ENCODE data around the gene EXOC3L4.

The EXOC3L4 gene

DNA sequence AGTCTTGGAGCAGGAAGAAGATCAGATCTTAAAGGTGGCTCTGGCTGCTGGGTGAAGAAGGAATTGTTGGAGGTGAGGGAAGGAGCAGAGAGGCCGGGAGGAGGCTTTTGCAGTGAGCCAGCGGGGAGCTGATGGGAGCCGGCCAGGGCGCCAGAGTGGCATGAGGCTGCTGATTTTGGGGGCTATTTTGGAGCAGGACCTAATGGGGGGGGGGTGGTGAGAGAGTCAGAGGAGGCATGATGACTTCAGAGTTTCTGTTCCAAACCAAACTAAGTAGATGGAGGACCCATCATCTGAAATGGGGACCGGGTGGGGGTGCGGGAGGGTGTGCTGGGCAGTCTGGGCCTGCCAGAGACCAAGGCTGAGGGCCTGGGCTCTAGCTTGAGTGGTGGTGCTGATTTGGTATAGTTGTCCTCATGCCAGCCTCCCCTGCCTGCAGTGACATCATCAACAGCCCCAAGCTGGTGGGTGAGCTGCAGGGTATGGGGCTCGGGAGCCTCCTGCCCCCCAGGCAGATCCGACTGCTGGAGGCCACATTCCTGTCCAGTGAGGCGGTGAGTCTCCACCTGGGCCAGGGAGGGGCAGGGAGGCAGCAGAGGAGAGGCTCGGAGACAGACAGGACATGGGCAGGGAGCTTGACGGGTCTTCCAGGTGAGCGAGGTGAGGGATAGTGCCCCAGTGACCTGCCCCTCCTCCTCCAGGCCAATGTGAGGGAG is 34.9 kb downstream of the EXOC3L4 start:
- Histone ChIP-seq H3K27me3 (ENCODE audit: low read depth) (no peaks in the 10 kb centered on the region), H3K4me1 (0 out of 2 replicates have a peak, but pooled peaks cover under 1% of the 10 kb centered on the region), H3K9me3 (no peaks in the 10 kb centered on the region), H3K4me3 (no peak overlapping the region), H3K36me3 (replicated peaks) (peaks cover 5% of the 10 kb centered on the region)
- in situ Hi-C loops (cut with MboI; ENCODE audit: low sequenced_read_pairs), result no loop called here
- DNase-seq (ENCODE audit: low spot score in 2 of 2), result no peak

DNA sequence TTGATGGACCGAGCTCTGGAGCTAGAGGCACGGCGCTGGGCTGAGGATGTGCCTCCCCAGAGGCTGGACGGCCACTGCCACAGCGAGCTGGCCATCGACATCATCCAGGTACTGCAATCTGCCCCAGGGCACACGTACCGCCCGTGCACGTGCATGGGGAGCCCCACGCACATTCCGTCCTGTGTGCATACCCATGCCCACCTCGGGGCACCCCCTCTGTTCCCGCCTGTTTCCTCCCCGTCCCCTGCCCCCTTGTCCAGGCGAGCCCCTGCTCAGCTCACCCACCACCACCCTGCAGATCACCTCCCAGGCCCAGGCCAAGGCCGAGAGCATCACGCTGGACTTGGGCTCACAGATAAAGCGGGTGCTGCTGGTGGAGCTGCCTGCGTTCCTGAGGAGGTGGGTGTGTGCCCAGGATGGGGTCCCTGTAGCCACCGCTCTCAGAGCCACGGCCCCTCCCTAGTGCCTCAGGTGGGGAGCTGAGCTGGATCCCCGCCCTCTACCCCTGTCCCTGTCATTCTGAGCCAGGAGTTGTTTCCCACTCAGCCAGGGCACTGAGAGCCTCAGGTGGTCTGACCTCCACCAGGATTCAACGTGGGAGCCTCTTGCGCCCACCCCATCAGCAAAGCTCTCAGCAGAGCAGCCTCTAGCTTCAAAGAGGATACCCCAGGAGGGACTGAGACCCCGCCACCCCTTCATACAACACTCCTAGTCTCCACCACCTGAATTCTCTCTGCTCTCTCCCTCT is 35.7 kb downstream of the EXOC3L4 start:
- H3K4me1 ChIP-seq, result no peaks in the 10 kb centered on the region
- H3K27me3 ChIP-seq (ENCODE audit: low read depth), result no peaks in the 10 kb centered on the region
- no peak overlapping the region for H3K4me3 ChIP-seq
- in situ Hi-C loops (cut with MboI; ENCODE audit: low sequenced_read_pairs), result no loop called here
- H3K36me3 ChIP-seq (replicated peaks), result peaks cover 5% of the 10 kb centered on the region
- no peak for DNase-seq (ENCODE audit: low spot score in 2 of 2)
- no peaks in the 10 kb centered on the region for H3K9me3 ChIP-seq

DNA sequence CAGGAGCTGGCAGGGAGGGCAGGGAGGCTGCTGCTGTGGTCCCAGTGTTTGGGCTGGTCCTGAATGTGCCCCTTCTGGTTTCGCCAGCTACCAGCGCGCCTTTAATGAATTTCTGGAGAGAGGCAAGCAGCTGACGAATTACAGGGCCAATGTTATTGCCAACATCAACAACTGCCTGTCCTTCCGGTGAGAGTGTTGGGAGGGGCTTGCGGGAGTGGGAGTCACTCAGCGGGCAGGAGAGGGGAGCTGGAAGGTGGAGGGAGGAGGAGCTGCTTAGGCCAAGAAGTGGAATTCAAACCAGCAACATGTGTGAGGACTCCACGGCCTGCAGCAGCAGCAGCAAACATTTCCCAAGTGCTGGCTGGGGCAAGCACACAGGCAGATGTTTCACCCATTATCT is 36.4 kb downstream of the EXOC3L4 start:
- H3K4me1 ChIP-seq, result no peaks in the 10 kb centered on the region
- in situ Hi-C loops (cut with MboI; ENCODE audit: low sequenced_read_pairs), result no loop called here
- peaks cover 5% of the 10 kb centered on the region for H3K36me3 ChIP-seq (replicated peaks)
- H3K27me3 ChIP-seq (ENCODE audit: low read depth), result no peaks in the 10 kb centered on the region
- DNase-seq (ENCODE audit: low spot score in 2 of 2), result no peak
- no peaks in the 10 kb centered on the region for H3K9me3 ChIP-seq
- no peak overlapping the region for H3K4me3 ChIP-seq

DNA sequence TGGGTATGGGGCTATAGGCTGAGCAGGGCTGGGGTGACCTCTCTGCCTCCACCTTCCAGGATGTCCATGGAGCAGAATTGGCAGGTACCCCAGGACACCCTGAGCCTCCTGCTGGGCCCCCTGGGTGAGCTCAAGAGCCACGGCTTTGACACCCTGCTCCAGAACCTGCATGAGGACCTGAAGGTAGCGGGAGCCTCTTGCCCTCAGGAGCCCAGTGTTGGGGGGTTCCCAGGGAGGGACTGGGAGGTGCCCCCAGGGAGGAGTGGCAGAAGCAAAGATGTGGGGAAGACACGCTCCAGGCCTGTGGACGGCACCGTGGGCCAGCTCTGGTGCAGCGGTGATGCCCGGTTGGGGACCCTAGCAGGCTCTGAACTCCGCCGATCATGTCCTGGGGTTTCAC is 37.1 kb downstream of the EXOC3L4 start:
- Histone ChIP-seq H3K9me3 (no peaks in the 10 kb centered on the region), H3K36me3 (replicated peaks) (peaks cover 5% of the 10 kb centered on the region), H3K4me1 (no peaks in the 10 kb centered on the region), H3K27me3 (ENCODE audit: low read depth) (no peaks in the 10 kb centered on the region), H3K4me3 (no peak overlapping the region)
- in situ Hi-C loops (cut with MboI; ENCODE audit: low sequenced_read_pairs), result no loop called here
- DNase-seq (ENCODE audit: low spot score in 2 of 2), result no peak

DNA sequence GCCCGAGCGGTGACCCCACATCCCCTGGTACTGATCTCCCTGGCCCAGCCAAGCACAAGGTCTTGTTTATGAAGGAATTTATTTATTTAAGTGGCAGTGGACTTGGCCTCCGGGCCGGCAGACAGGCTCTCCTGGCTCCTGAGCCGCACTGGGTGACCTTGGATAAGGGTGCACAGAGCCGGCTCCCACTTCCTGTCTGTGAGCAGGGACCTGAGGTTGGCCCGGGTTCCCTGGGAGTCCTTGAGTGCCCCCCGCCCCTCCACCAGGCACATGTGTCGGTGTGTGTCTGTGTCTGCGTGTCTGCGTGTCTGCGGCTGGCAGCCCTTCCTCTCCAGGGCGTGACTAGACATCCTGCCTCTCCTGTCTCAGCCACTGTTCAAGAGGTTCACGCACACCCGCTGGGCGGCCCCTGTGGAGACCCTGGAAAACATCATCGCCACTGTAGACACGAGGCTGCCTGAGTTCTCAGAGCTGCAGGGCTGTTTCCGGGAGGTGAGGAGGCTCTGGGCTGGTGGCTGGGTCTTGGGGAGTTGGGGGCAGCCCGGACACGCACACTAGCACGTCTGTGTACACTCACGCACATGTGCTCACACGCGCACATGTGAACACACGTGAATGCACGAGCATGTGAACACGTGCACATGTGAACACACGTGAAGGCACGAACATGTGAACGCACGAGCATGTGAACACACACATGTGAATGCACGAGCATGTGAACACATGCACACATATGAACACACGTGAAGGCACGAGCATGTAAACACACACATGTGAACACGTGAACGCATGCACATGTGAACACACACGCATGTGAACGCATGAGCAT is 38.1 kb downstream of the EXOC3L4 start:
- in situ Hi-C loops (cut with MboI; ENCODE audit: low sequenced_read_pairs), result no loop called here

DNA sequence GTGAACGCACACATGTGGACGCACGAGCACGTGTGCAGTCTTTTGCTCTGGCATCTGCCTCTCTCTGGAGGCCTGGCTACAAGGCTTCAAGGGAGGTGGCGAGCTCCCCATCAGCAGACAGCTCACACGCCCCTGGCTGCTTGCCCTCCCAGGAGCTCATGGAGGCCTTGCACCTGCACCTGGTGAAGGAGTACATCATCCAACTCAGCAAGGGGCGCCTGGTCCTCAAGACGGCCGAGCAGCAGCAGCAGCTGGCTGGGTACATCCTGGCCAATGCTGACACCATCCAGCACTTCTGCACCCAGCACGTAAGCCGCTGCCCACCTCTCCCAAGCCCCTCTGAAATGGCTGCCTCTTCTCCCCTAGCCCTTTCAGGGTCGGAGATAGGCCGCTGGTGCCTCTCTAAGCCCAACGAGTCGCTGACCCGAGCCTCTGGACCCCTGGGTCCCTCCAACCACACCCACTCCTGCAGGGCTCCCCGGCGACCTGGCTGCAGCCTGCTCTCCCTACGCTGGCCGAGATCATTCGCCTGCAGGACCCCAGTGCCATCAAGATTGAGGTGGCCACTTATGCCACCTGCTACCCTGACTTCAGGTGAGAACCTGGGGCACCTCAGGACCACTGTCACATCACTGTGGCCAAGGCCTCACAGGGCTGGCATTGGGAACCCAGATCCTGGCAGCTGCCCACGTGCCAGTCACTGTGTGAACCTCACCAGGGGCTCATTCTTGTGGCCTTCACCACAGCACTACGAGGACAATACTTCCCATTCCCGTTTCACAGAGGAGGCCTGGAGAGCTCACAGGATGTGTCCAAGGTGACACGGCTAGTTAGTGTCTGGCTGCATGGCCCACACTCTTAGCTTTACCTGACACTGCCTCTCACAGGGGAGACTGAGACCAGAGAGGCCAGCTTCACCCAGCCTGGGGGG is 39.0 kb downstream of the EXOC3L4 start:
- H3K9me3 ChIP-seq, result no peaks in the 10 kb centered on the region
- H3K4me3 ChIP-seq, result no peak overlapping the region
- in situ Hi-C loops (cut with MboI; ENCODE audit: low sequenced_read_pairs), result no loop called here
- DNase-seq (ENCODE audit: low spot score in 2 of 2), result no peak
- peaks cover 5% of the 10 kb centered on the region for H3K36me3 ChIP-seq (replicated peaks)
- no peaks in the 10 kb centered on the region for H3K4me1 ChIP-seq
- H3K27me3 ChIP-seq (ENCODE audit: low read depth), result no peaks in the 10 kb centered on the region

More for the DNA sequence above, 38.1 kb downstream of the EXOC3L4 start:
- H3K36me3 ChIP-seq (replicated peaks), result peaks cover 5% of the 10 kb centered on the region
- H3K9me3 ChIP-seq, result no peaks in the 10 kb centered on the region
- DNase-seq (ENCODE audit: low spot score in 2 of 2), result no peak
- H3K4me3 ChIP-seq, result no peak overlapping the region
- H3K27me3 ChIP-seq (ENCODE audit: low read depth), result no peaks in the 10 kb centered on the region
- no peaks in the 10 kb centered on the region for H3K4me1 ChIP-seq

DNA sequence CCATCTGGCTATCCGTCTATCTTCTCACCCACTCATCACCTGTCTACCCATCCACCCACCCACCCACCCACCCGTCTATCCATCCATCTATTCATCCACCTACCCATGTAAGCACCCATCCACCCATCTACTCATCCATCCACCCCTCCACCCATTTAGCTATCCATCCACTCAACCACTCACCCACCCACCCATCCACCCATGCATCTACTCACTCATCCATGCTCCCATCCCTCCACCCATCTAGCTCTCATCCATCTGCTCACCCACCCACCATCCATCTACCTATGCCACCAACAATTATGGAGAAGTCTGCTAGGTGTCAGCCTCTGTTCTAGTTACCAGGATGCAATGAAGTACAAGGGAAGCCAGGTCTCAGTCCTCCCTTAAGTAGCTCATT is 39.9 kb downstream of the EXOC3L4 start:
- H3K4me3 ChIP-seq, result no peak overlapping the region
- H3K4me1 ChIP-seq, result no peaks in the 10 kb centered on the region
- in situ Hi-C loops (cut with MboI; ENCODE audit: low sequenced_read_pairs), result no loop called here
- no peaks in the 10 kb centered on the region for H3K9me3 ChIP-seq
- H3K36me3 ChIP-seq (replicated peaks), result peaks cover 5% of the 10 kb centered on the region
- no peaks in the 10 kb centered on the region for H3K27me3 ChIP-seq (ENCODE audit: low read depth)
- no peak for DNase-seq (ENCODE audit: low spot score in 2 of 2)

DNA sequence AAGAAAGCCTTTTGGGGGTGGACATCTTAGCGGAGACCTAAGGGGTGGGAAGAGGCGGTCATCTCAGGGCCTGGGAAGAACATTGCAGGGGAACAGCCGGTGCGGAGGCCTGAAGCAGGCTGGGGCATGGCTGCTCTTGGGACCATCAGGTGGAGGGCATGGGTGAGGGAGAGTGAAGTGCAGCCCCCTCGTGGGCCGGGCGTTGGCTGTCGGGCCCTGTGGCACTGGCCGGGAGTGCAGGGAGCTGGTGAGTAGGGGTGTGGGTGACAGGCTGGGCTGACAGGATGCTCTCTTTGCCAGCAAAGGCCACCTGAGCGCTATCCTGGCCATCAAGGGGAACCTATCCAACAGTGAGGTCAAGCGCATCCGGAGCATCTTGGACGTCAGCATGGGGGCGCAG is 40.4 kb downstream of the EXOC3L4 start:
- H3K9me3 ChIP-seq, result no peaks in the 10 kb centered on the region
- in situ Hi-C loops (cut with MboI; ENCODE audit: low sequenced_read_pairs), result no loop called here
- no peaks in the 10 kb centered on the region for H3K4me1 ChIP-seq
- no peak overlapping the region for H3K4me3 ChIP-seq
- no peaks in the 10 kb centered on the region for H3K27me3 ChIP-seq (ENCODE audit: low read depth)
- H3K36me3 ChIP-seq (replicated peaks), result peaks cover 5% of the 10 kb centered on the region
- no peak for DNase-seq (ENCODE audit: low spot score in 2 of 2)

DNA sequence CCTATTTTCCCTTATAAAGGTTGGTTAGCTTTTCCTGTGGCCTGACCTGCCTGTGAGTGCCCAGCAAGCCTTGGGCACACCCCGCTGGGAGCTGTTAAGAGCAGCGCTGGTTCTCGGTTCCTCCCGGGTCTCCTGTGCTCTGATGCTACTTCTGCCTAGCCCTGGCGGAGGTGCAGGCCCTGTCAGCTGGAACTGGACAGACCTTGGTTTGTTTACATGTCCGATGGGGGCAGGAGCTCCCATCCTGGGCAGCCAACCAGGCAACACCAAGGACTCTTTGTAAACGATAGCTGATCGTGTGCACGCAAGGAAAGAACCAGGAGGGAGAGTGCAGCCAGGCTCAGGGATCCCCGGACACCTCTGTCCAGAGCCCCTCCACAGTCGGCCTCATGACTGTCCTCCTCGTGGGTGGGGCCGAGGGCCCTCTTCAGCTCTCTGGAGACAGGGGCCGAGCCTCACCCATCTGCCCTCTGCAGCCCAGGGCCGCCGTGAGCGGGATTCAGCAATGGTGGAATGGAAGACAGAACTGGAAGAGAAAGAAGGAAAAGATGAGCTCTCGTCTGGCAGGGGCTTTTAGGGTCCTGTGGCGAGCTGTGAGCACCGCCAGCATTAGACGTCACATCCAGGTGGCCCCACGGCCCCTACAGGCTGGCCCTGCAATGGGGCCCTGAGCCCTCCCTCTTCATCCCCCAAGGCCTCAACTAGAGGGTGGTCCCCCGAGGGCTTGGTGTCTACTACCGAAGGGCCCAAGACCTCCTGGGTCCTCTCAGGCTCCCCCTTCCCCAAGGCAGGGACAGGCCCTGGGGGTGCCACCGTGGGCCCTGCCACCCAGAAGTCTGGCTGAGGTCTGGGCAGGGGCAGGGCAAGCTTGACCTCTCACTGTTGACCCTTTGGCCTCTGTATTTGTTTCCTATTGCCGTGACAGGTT is 41.1 kb downstream of the EXOC3L4 start:
- Histone ChIP-seq H3K4me3 (no peak overlapping the region), H3K27me3 (ENCODE audit: low read depth) (no peaks in the 10 kb centered on the region), H3K4me1 (no peaks in the 10 kb centered on the region), H3K9me3 (no peaks in the 10 kb centered on the region), H3K36me3 (replicated peaks) (peaks cover 5% of the 10 kb centered on the region)
- no peak for DNase-seq (ENCODE audit: low spot score in 2 of 2)
- in situ Hi-C loops (cut with MboI; ENCODE audit: low sequenced_read_pairs), result no loop called here

DNA sequence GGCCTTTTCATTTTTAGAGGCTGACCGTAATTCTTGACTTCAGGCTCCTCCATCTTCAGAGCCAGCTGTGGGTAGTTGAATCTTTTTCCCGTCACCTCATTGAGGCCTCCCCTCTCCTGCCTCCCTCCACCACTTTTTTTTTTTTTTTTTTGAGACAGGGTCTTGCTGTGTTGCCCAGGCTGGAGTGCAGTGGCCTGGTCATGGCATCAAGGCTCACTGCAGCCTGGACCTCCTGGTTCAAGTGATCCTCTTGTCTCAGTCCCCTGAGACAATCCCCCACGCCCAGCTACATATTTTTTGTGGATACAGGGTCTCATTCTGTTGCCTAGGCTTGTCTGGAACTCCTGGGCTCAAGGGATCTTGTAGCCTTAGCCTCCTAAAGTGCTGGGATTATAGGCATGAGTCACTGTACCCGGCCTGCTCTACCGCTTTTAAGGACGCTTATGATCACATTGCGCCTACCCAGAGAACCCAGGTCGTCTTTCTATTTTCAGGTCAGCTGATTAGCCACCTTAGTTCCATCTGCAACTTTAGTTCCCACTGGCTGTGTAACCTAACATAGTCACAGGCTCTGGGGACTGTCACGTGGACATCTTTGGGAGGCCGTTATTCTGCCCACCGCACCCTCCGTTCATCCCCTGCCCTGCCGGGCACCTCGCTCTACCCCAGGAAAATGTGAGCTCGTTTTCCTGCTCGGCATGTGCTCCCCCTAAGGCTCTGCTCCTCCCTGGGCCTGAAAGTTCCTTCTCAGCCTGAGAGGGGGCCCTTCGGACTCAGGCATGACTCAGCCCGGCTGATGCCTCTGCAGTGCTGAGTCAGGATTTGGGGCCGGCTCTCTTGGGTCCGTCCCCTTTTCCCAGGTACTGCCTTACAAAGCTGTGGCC is 42.1 kb downstream of the EXOC3L4 start:
- no peaks in the 10 kb centered on the region for H3K9me3 ChIP-seq
- H3K27me3 ChIP-seq (ENCODE audit: low read depth), result no peaks in the 10 kb centered on the region
- DNase-seq (ENCODE audit: low spot score in 2 of 2), result no peak
- no peaks in the 10 kb centered on the region for H3K4me1 ChIP-seq
- H3K36me3 ChIP-seq (replicated peaks), result peaks cover 5% of the 10 kb centered on the region
- in situ Hi-C loops (cut with MboI; ENCODE audit: low sequenced_read_pairs), result no loop called here
- no peak overlapping the region for H3K4me3 ChIP-seq

DNA sequence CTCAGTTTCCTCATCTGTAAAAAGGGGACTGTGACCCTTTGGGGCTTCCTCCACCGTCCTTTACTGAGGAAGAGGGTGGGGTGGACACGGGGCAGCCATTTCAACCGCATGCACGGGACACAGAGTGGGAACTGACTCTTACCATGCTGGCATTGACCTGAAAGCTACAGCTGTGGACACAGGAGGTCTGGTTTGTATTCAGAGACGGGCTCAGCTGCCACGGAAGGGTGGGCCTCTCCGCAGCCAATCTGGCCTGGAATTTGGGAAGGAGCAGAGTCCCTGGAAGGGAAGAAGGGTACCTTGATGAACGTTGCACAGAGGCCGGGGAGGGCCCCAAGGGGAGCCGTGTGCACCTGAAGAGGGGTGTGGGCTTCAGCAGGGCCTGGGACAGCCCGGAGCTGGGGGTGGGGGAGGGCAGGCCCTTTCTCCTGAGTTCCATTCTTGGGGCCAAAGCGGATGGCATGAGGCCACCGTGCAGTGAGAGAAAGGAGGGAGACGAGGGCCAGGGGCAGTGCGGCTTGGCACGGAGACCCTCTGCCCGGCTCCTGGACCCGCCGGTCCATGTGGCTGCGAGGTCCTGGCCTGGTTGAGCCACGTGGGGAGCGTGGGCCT is 43.3 kb downstream of the EXOC3L4 start:
- in situ Hi-C loops (cut with MboI; ENCODE audit: low sequenced_read_pairs), result no loop called here
- no peaks in the 10 kb centered on the region for H3K4me1 ChIP-seq

More for the DNA sequence above, 43.3 kb downstream of the EXOC3L4 start:
- Histone ChIP-seq H3K27me3 (ENCODE audit: low read depth) (no peaks in the 10 kb centered on the region), H3K9me3 (no peaks in the 10 kb centered on the region), H3K4me3 (no peak overlapping the region), H3K36me3 (replicated peaks) (peaks cover 3% of the 10 kb centered on the region)
- DNase-seq (ENCODE audit: low spot score in 2 of 2), result no peak
